Measurements from ENCODE around the gene ST3GAL4.

Gene ST3GAL4

GRCh38 chr11:126456089-126456488 is 100.6 kb downstream of the ST3GAL4 start:
- DNase-seq = no peak

- DNase-seq = no peak
These were observed 101.5 kb downstream of the ST3GAL4 start for GRCh38 chr11:126456783-126457542.

- no peak for DNase-seq
These were observed 102.3 kb downstream of the ST3GAL4 start for GRCh38 chr11:126457817-126458216.

GRCh38 chr11:126459691-126460281 is 104.3 kb downstream of the ST3GAL4 start:
- DNase-seq = peak; percentile 73

GRCh38 chr11:126460417-126461095 is 105.1 kb downstream of the ST3GAL4 start:
- DNase-seq = no peak

- no peak for DNase-seq
These were observed 105.6 kb downstream of the ST3GAL4 start for GRCh38 chr11:126461096-126461440.

- no peak for DNase-seq
These were observed 106.5 kb downstream of the ST3GAL4 start for GRCh38 chr11:126461996-126462395.

GRCh38 chr11:126462422-126462821 is 106.9 kb downstream of the ST3GAL4 start:
- no peak for DNase-seq

Measured in fibroblast of skin of right quadriceps (primary cell).